Ascending aorta (tissue), 2 donors: ENCODE results near the gene ITM2A. TPM values are rescaled to one million over a fixed set of nuclear protein-coding genes. Genes with fewer than 3 reads are reported as not detected.
A peak's percentile ranks its signal among the peaks of the same experiment; 100 is the strongest.

ENCODE experiments used
- DNase-seq, 2 donors: peaks; one replicate each; pipeline ENCODE4 v3.0.0-alpha.2; 2019; ENCODE audit warnings: low spot score in 2 of 2
- H3K27ac ChIP-seq, 2 donors: fragments of 200-600 bp; sonication (generic); one replicate each; pipeline ENCODE4 v1.5.1; 2016 to 2017; ENCODE audit warnings: mild to moderate bottlenecking in 1 of 2
- H3K27me3 ChIP-seq: fragments of 200-600 bp; sonication (generic); one replicate; pipeline ENCODE4 v1.5.1; 2017
- H3K36me3 ChIP-seq, 2 donors: fragments of 200-600 bp; sonication (generic); one replicate each; pipeline ENCODE4 v1.5.1; 2016
- H3K4me1 ChIP-seq, 2 donors: fragments of 200-600 bp; sonication (generic); one replicate each; pipeline ENCODE4 v1.5.1; 2016 to 2017; ENCODE audit warnings: mild to moderate bottlenecking in 1 of 2
- H3K4me3 ChIP-seq, 2 donors: fragments of 200-600 bp; sonication (generic); one replicate each; pipeline ENCODE4 v1.5.1; 2016 to 2017; ENCODE audit warnings: mild to moderate bottlenecking in 1 of 2
- H3K9me3 ChIP-seq, 2 donors: fragments of 200-600 bp; sonication (generic); one replicate each; pipeline ENCODE4 v1.5.1; 2016
- CTCF ChIP-seq, 3 experiments: fragments of 200-600 bp in 2 of 3; fragments of 450-650 bp in 1 of 3; sonication (generic) in 2 of 3; IDR thresholded peaks; one replicate each; pipeline ENCODE4 v1.5.1; 2016 to 2019; ENCODE audit warnings: antibody characterized with exemption in 3 of 3, mild to moderate bottlenecking in 1 of 3, moderate library complexity in 1 of 3
- intact Hi-C: fragments of 100-400 bp; cut with DNase I; formaldehyde crosslinking; loops from one replicate; pipeline ENCODE4 v1.15.1; 2023
- total RNA-seq: library from RNA; depleted of rRNA; stranded (reverse); fragments of >200 nt; gene quantifications from one replicate; pipeline ENCODE4 v1.1.0, GENCODE V29; 2016

Gene ITM2A
- total RNA-seq, 1 donor from 2014 or later = 20.4 TPM

GRCh38 chrX:79369871-79370270 lies 2.7 kb upstream of the ITM2A start:
- no peak overlapping the region for H3K27ac ChIP-seq
- no peak for DNase-seq
- no peaks in the 10 kb centered on the region for H3K9me3 ChIP-seq
- no peaks in the 10 kb centered on the region for H3K4me1 ChIP-seq
- no peak overlapping the region for H3K4me3 ChIP-seq
- H3K36me3 ChIP-seq = no peaks in the 10 kb centered on the region
- no peaks in the 10 kb centered on the region for H3K27me3 ChIP-seq
- intact Hi-C loops = no loop called here
- no peak for TF ChIP-seq CTCF (IDR thresholded peaks at IDR 0.05)

GRCh38 chrX:79368441-79368840 lies 1.3 kb upstream of the ITM2A start:
- no peaks in the 10 kb centered on the region for H3K36me3 ChIP-seq
- H3K27ac ChIP-seq = no peak overlapping the region
- no peak for TF ChIP-seq CTCF (IDR thresholded peaks at IDR 0.05)
- intact Hi-C loops = no loop called here
- no peaks in the 10 kb centered on the region for H3K9me3 ChIP-seq
- H3K4me1 ChIP-seq = no peaks in the 10 kb centered on the region
- no peak overlapping the region for H3K4me3 ChIP-seq
- H3K27me3 ChIP-seq = no peaks in the 10 kb centered on the region
- DNase-seq = no peak

- intact Hi-C loops = no loop called here
These were observed 773 bp upstream of the ITM2A start for GRCh38 chrX:79367907-79368306.

GRCh38 chrX:79366556-79366872 lies 620 bp downstream of the ITM2A start:
- Histone ChIP-seq H3K4me1 (no peaks in the 10 kb centered on the region), H3K36me3 (no peaks in the 10 kb centered on the region), H3K27me3 (no peaks in the 10 kb centered on the region), H3K9me3 (no peaks in the 10 kb centered on the region), H3K4me3 (peak overlapping the region; percentile 48 to 64), H3K27ac (peak overlapping the region in 1 of 2 donors; percentile 10)
- no peak for TF ChIP-seq CTCF (IDR thresholded peaks at IDR 0.05)
- DNase-seq = no peak
- intact Hi-C loops = no loop called here

More at GRCh38 chrX:79367907-79368306, 773 bp upstream of the ITM2A start:
- H3K27ac ChIP-seq = no peak overlapping the region
- TF ChIP-seq CTCF (IDR thresholded peaks at IDR 0.05) = no peak
- no peaks in the 10 kb centered on the region for H3K9me3 ChIP-seq
- H3K27me3 ChIP-seq = no peaks in the 10 kb centered on the region
- DNase-seq = no peak
- no peaks in the 10 kb centered on the region for H3K36me3 ChIP-seq
- H3K4me1 ChIP-seq = no peaks in the 10 kb centered on the region
- H3K4me3 ChIP-seq = no peak overlapping the region

- no peaks in the 10 kb centered on the region for H3K36me3 ChIP-seq
- no peaks in the 10 kb centered on the region for H3K4me1 ChIP-seq
- intact Hi-C loops = no loop called here
- no peak overlapping the region for H3K27ac ChIP-seq
- DNase-seq = no peak
- no peaks in the 10 kb centered on the region for H3K9me3 ChIP-seq
- H3K4me3 ChIP-seq = peak overlapping the region; percentile 48 to 64
- TF ChIP-seq CTCF (IDR thresholded peaks at IDR 0.05) = no peak
- H3K27me3 ChIP-seq = no peaks in the 10 kb centered on the region
These were observed 1.5 kb downstream of the ITM2A start for GRCh38 chrX:79365591-79365990.

GRCh38 chrX:79364306-79364705 lies 2.8 kb downstream of the ITM2A start:
- Histone ChIP-seq H3K4me1 (no peaks in the 10 kb centered on the region), H3K27ac (no peak overlapping the region), H3K4me3 (no peak overlapping the region), H3K9me3 (no peaks in the 10 kb centered on the region), H3K27me3 (no peaks in the 10 kb centered on the region), H3K36me3 (no peaks in the 10 kb centered on the region)
- TF ChIP-seq CTCF (IDR thresholded peaks at IDR 0.05) = no peak
- intact Hi-C loops = no loop called here
- no peak for DNase-seq
